Glutamatergic neuron (in vitro differentiated cells): ENCODE data around the gene RRP7A. TPM values are rescaled to one million over a fixed set of nuclear protein-coding genes. Genes with fewer than 3 reads are reported as not detected.
"Not testable (repeated sequence)": the region's sequence is repeated elsewhere in the genome, so short reads cannot be mapped to it uniquely, and the experiment has no call there.

ENCODE experiments used
- DNase-seq: peaks from one replicate; pipeline ENCODE4 v3.0.0; 2022
- H3K27ac Mint-ChIP-seq: one replicate; pipeline ENCODE4 v1.8.0; 2020; ENCODE audit warnings: mild to moderate bottlenecking, mixed read lengths, inconsistent platforms; ENCODE audit not compliant: unreplicated experiment
- H3K27me3 Mint-ChIP-seq: one replicate; pipeline ENCODE4 v1.8.0; 2020; ENCODE audit warnings: mild to moderate bottlenecking, moderate library complexity, mixed read lengths, inconsistent platforms; ENCODE audit not compliant: unreplicated experiment
- H3K36me3 Mint-ChIP-seq: one replicate; pipeline ENCODE4 v1.8.0; 2020; ENCODE audit warnings: mild to moderate bottlenecking, mixed read lengths, inconsistent platforms; ENCODE audit not compliant: unreplicated experiment
- H3K4me1 Mint-ChIP-seq: one replicate; pipeline ENCODE4 v1.8.0; 2020; ENCODE audit warnings: mild to moderate bottlenecking, low read depth, mixed read lengths, inconsistent platforms; ENCODE audit not compliant: unreplicated experiment
- H3K4me3 Mint-ChIP-seq: one replicate; pipeline ENCODE4 v1.8.0; 2020; ENCODE audit warnings: mild to moderate bottlenecking, mixed read lengths, inconsistent platforms; ENCODE audit not compliant: unreplicated experiment
- H3K9me3 Mint-ChIP-seq: one replicate; pipeline ENCODE4 v1.8.0; 2020; ENCODE audit warnings: mild to moderate bottlenecking, moderate library complexity, mixed read lengths, inconsistent platforms; ENCODE audit not compliant: unreplicated experiment
- CTCF ChIP-seq: fragments of 200-600 bp; sonication (generic); IDR thresholded peaks from one replicate; pipeline ENCODE4 v1.5.0; 2021; ENCODE audit not compliant: partially characterized antibody, unreplicated experiment
- total RNA-seq: library from RNA; stranded (reverse); fragmentation: NEBNext Ultra II Directional; extraction: Animal tissue kit (Norgen Biotek cat#: 25700); gene quantifications from one replicate; pipeline ENCODE4 v1.2.1, GENCODE V29; 2021; ENCODE audit not compliant: unreplicated experiment

Gene RRP7A
- total RNA-seq, 1 donor from 2014 or later: 35.1 TPM

- no peak for DNase-seq
- peaks cover 9% of the 10 kb centered on the region for H3K27me3 Mint-ChIP-seq
- H3K36me3 Mint-ChIP-seq: no peaks in the 10 kb centered on the region
- H3K9me3 Mint-ChIP-seq: peaks cover 6% of the 10 kb centered on the region
- H3K4me1 Mint-ChIP-seq: no peaks in the 10 kb centered on the region
- no peak overlapping the region for H3K27ac Mint-ChIP-seq
- no peak overlapping the region for H3K4me3 Mint-ChIP-seq
- no peak for TF ChIP-seq CTCF
Measured at GRCh38 chr22:42547562-42547961, 28.0 kb upstream of the RRP7A start.

- no peak for TF ChIP-seq CTCF
- Mint-ChIP-seq H3K27me3 (peaks cover 7% of the 10 kb centered on the region), H3K4me3 (no peak overlapping the region)
Measured at GRCh38 chr22:42544686-42545085, 25.1 kb upstream of the RRP7A start.

GRCh38 chr22:42539236-42539771 lies 19.7 kb upstream of the RRP7A start:
- not testable (repeated sequence) for H3K27me3 Mint-ChIP-seq, H3K36me3 Mint-ChIP-seq, DNase-seq, H3K4me3 Mint-ChIP-seq, H3K27ac Mint-ChIP-seq, H3K4me1 Mint-ChIP-seq, H3K9me3 Mint-ChIP-seq

More at GRCh38 chr22:42544686-42545085, 25.1 kb upstream of the RRP7A start:
- Mint-ChIP-seq H3K36me3 (no peaks in the 10 kb centered on the region), H3K9me3 (peaks cover 4% of the 10 kb centered on the region), H3K4me1 (no peaks in the 10 kb centered on the region), H3K27ac (no peak overlapping the region)
- DNase-seq: no peak

GRCh38 chr22:42537199-42537831 lies 17.7 kb upstream of the RRP7A start:
- H3K27ac Mint-ChIP-seq, H3K36me3 Mint-ChIP-seq, H3K27me3 Mint-ChIP-seq, H3K9me3 Mint-ChIP-seq, H3K4me1 Mint-ChIP-seq, H3K4me3 Mint-ChIP-seq, DNase-seq: not testable (repeated sequence)

GRCh38 chr22:42536634-42537033 lies 17.0 kb upstream of the RRP7A start:
- not testable (repeated sequence) for H3K4me1 Mint-ChIP-seq

GRCh38 chr22:42536166-42536565 lies 16.6 kb upstream of the RRP7A start:
- Mint-ChIP-seq H3K27me3 (peaks cover 5% of the 10 kb centered on the region), H3K9me3 (no peaks in the 10 kb centered on the region), H3K36me3 (peaks cover 5% of the 10 kb centered on the region), H3K4me3 (no peak overlapping the region), H3K27ac (no peak overlapping the region), H3K4me1 (peaks cover 3% of the 10 kb centered on the region)
- TF ChIP-seq CTCF: no peak
- no peak for DNase-seq

More at GRCh38 chr22:42536634-42537033, 17.0 kb upstream of the RRP7A start:
- H3K27me3 Mint-ChIP-seq, H3K4me3 Mint-ChIP-seq, H3K9me3 Mint-ChIP-seq, H3K36me3 Mint-ChIP-seq, DNase-seq, H3K27ac Mint-ChIP-seq: not testable (repeated sequence)

- not testable (repeated sequence) for H3K4me1 Mint-ChIP-seq, H3K27me3 Mint-ChIP-seq, H3K9me3 Mint-ChIP-seq, H3K36me3 Mint-ChIP-seq, H3K27ac Mint-ChIP-seq, H3K4me3 Mint-ChIP-seq, DNase-seq
Measured at GRCh38 chr22:42535082-42535731, 15.6 kb upstream of the RRP7A start.
